K562 (cell line): ENCODE results near the gene TTC39A. TPM values are rescaled to one million over a fixed set of nuclear protein-coding genes. Genes with fewer than 3 reads are reported as not detected.

Experiments used
- ATAC-seq: fragments of 200-7000 bp; cut with Tn5 transposase; 3 replicates; pipeline ENCODE4 v1.9.1; 2020; ENCODE audit warnings: moderate library complexity
- BruUV-seq: library from RNA; stranded (reverse); fragments of 400-500 nt; replicated peaks from 2 replicates; lab custom pipeline; 2021; lab: Mats Ljungman, UMichigan
- CTCF ChIA-PET: fragments of 300-600 bp; formaldehyde crosslinking; extraction: SDS; loops from one replicate; lab custom pipeline; 2021; ENCODE audit warnings: low intra/inter-chr PET ratio; lab: Yijun Ruan, JAX
- POLR2A ChIA-PET: fragments of 300-600, 350-650 bp; sonication (Branson Sonifier 250); formaldehyde crosslinking; extraction: SDS; loops from one replicate; lab custom pipeline; 2021; ENCODE audit warnings: antibody characterized with exemption, inconsistent platforms; lab: Yijun Ruan, JAX
- DNase-seq, 4 experiments: peaks; one replicate each; pipeline versions ENCODE4 v3.0.0 to v3.0.0-alpha.2; 2011 to 2018; ENCODE audit warnings: low spot score in 3 of 4, mixed read lengths in 3 of 4; ENCODE audit errors: extremely low read depth in 1 of 4
- FAIRE-seq: peaks from 2 replicates; lab custom pipeline; 2011; peaks lifted over from hg19 to GRCh38; lab: Jason Lieb, UNC
- H2AFZ ChIP-seq: 2 replicates; pipeline ENCODE4 v1.6.0; 2011; ENCODE audit warnings: low read depth, low read length, control low read depth, inconsistent platforms
- H3K27ac ChIP-seq: fragments of 200-600 bp; 3 replicates; pipeline ENCODE4 v1.8.0; 2011; ENCODE audit warnings: low read depth, mild to moderate bottlenecking, control low read depth, inconsistent platforms, low read length, moderate library complexity, mixed read lengths; ENCODE audit errors: extremely low read depth
- H3K27me3 ChIP-seq, 2 experiments: fragments of 300-600 bp in 1 of 2; 2 replicates in 1 of 2; 3 replicates in 1 of 2; pipeline versions ENCODE4 v1.6.0 to v1.8.0; 2011; ENCODE audit warnings: inconsistent platforms in 2 of 2, low read length in 2 of 2, mild to moderate bottlenecking in 1 of 2, mixed read lengths in 1 of 2, moderate library complexity in 1 of 2; ENCODE audit not compliant: control insufficient read depth in 2 of 2, insufficient read depth in 2 of 2
- H3K36me3 ChIP-seq: fragments of 300-600 bp; 3 replicates; pipeline ENCODE4 v1.8.0; 2011; ENCODE audit warnings: mild to moderate bottlenecking, low read length, inconsistent platforms; ENCODE audit not compliant: control insufficient read depth, insufficient read depth
- H3K4me1 ChIP-seq, 2 experiments: fragments of 200-600 bp in 1 of 2; replicated peaks in 1 of 2; 2 replicates in 1 of 2; 3 replicates in 1 of 2; pipeline versions ENCODE4 v1.5.1 to v1.8.0; 2011; ENCODE audit warnings: inconsistent platforms in 2 of 2, low read length in 2 of 2, mild to moderate bottlenecking in 1 of 2, mixed read lengths in 1 of 2, moderate library complexity in 1 of 2; ENCODE audit not compliant: control insufficient read depth in 2 of 2, insufficient read depth in 2 of 2
- H3K4me2 ChIP-seq: 2 replicates; pipeline ENCODE4 v1.6.1; 2011; ENCODE audit warnings: low read length, control low read depth, inconsistent platforms, mixed read lengths; ENCODE audit not compliant: insufficient read depth
- H3K4me3 ChIP-seq: fragments of 200-600 bp; sonication (generic), shearing (Covaris generic); 2 replicates; pipeline ENCODE4 v1.5.1; 2016; ENCODE audit warnings: control low read depth, inconsistent platforms
- H3K79me2 ChIP-seq: fragments of 200-600 bp; 3 replicates; pipeline ENCODE4 v1.8.0; 2011; ENCODE audit warnings: low read length, inconsistent platforms; ENCODE audit not compliant: control insufficient read depth, insufficient read depth
- H3K9ac ChIP-seq, 2 experiments: 2 replicates each; pipeline versions ENCODE4 v1.6.0 to v1.6.1; 2011; ENCODE audit warnings: low read depth in 2 of 2, low read length in 2 of 2, control low read depth in 1 of 2, inconsistent platforms in 1 of 2, mild to moderate bottlenecking in 1 of 2, mixed read lengths in 1 of 2; ENCODE audit not compliant: insufficient read depth in 1 of 2
- H3K9me1 ChIP-seq: one replicate; pipeline ENCODE4 v1.6.0; 2011; ENCODE audit warnings: inconsistent platforms, mild to moderate bottlenecking, low read length, moderate library complexity; ENCODE audit not compliant: control insufficient read depth, insufficient read depth
- H3K9me3 ChIP-seq: replicated peaks from 2 replicates; pipeline ENCODE4 v1.5.1; 2011; ENCODE audit warnings: low read depth, low read length, inconsistent platforms; ENCODE audit not compliant: control insufficient read depth, insufficient read depth
- H4K20me1 ChIP-seq: replicated peaks from 2 replicates; pipeline ENCODE4 v1.6.1; 2011; ENCODE audit warnings: low read length, inconsistent platforms, mixed read lengths; ENCODE audit not compliant: control insufficient read depth, insufficient read depth
- CHCHD3 ChIP-seq: fragments of 250-450 bp; sonication (Bioruptor Pico); IDR thresholded peaks from 2 replicates; pipeline ENCODE4 v2.1.2; 2022; ENCODE audit warnings: mild to moderate bottlenecking
- CHD1 ChIP-seq: fragments of 200-600 bp; sonication (generic); IDR thresholded peaks from one replicate; pipeline ENCODE4 v1.6.1; 2012; ENCODE audit warnings: mild to moderate bottlenecking, moderate library complexity, low read length, inconsistent platforms
- MAFK ChIP-seq: IDR thresholded peaks from 2 replicates; pipeline ENCODE4 v1.6.1; 2011; ENCODE audit warnings: low read length, improper control_type of control experiment
- MAZ ChIP-seq, 2 experiments: fragments of 450-650 bp in 1 of 2; sonication (generic) in 1 of 2; formaldehyde crosslinking; IDR thresholded peaks in 1 of 2; conservative IDR thresholded peaks in 1 of 2; 2 replicates each; pipeline versions ENCODE4 v1.4.0 to v1.5.0; 2020; ENCODE audit warnings: mild to moderate bottlenecking in 1 of 2, missing genetic modification reagents in 1 of 2
- NFIC ChIP-seq: fragments of 450-650 bp; IDR thresholded peaks from 2 replicates; pipeline ENCODE4 v1.6.1; 2017; ENCODE audit warnings: mild to moderate bottlenecking, inconsistent platforms
- TGIF2 ChIP-seq: sonication (generic); formaldehyde crosslinking; IDR thresholded peaks from 2 replicates; pipeline ENCODE4 v1.8.1; 2022; ENCODE audit warnings: mild to moderate bottlenecking, missing genetic modification reagents, moderate library complexity
- ZKSCAN3 ChIP-seq: fragments of 250-450 bp; sonication (Bioruptor Pico); IDR thresholded peaks from 2 replicates; pipeline ENCODE4 v1.4.0; 2020
- WGBS: fragments of 100-300 bp; shearing (Covaris generic); methylation state at CpG from one replicate; pipeline ENCODE4 v1.1.6; 2016; ENCODE audit warnings: low coverage, mixed read lengths; ENCODE audit not compliant: insufficient coverage; ENCODE audit errors: missing lambda C conversion rate; 5-methylcytosine and 5-hydroxymethylcytosine counted together
- in situ Hi-C: fragments of 300-500 bp; cut with MboI; formaldehyde crosslinking; loops from 4 replicates; pipeline ENCODE4 v1.15.0; 2018; ENCODE audit warnings: inconsistent platforms, mixed read lengths
- intact Hi-C: fragments of 100-400 bp; cut with micrococcal nuclease; formaldehyde crosslinking; loops from 2 replicates; pipeline ENCODE4 v1.14.2; 2022
- polyA plus RNA-seq, 8 experiments: library from polyadenylated mRNA; depleted of rRNA in 4 of 8; stranded (reverse) in 5 of 8; unstranded in 3 of 8; fragments of >200 nt; fragmentation: Nextera tagmentation in 2 of 8; fragmentation: Illumina TruSeq in 1 of 8; extraction: Ambion mirVana in 2 of 8; extraction: Trizol in 1 of 8; gene quantifications; 2 replicates each; pipeline versions ENCODE4 v1.2.1 to v1.2.3, GENCODE V29; 2011 to 2014; ENCODE audit warnings: inconsistent platforms in 1 of 8, missing spikeins in 1 of 8
- total RNA-seq, 7 experiments: library from RNA; depleted of rRNA in 6 of 7; stranded (reverse); fragments of >200 nt in 6 of 7; fragmentation: Illumina TruSeq in 2 of 7; extraction: Trizol in 2 of 7; gene quantifications; 2 replicates each; pipeline versions ENCODE4 v1.2.1 to v1.2.3, GENCODE V29; 2011 to 2021; ENCODE audit warnings: low replicate concordance in 1 of 7

Gene TTC39A
- total and polyA plus RNA-seq, 9 of the 15 experiments (the other 6 are each of a cell fraction or from before 2014, with no cell fraction given) = 0.18 to 0.82 (median 0.35) TPM

GRCh38 chr1:51306950-51307349 lies 23.4 kb downstream of the TTC39A start:
- no TSS peak for BruUV-seq
- ATAC-seq (no peak), DNase-seq (no peak), FAIRE-seq (no peak)
- CTCF ChIA-PET = no interaction called here
- TF ChIP-seq CHCHD3 (CRISPR knock-in tag) (no peak), NFIC (peak; percentile 53; the same call in 1 of the 2 replicates)
- in situ Hi-C loops (no loop called here), intact Hi-C loops (no loop called here)
- POLR2A ChIA-PET = interaction anchor here (1.2 kb wide), 1 partner anchor 9 kb away, joined by 3 read pairs; no protein-coding TSS in a partner anchor
- H2AFZ ChIP-seq = no peak overlapping the region
- no peaks in the 10 kb centered on the region; the same call in 1 of the 2 replicates for H3K9me3 ChIP-seq
- no peaks in the 10 kb centered on the region for H3K9me1 ChIP-seq
- WGBS = 52% methylated on average over 5 of the region's 5 CpGs
- no peaks in the 10 kb centered on the region for H3K27me3 ChIP-seq
- H3K79me2 ChIP-seq = no peaks in the 10 kb centered on the region
- H4K20me1 ChIP-seq = no peaks in the 10 kb centered on the region
- H3K9ac ChIP-seq = no peak overlapping the region
- H3K36me3 ChIP-seq = no peaks in the 10 kb centered on the region
- no peak overlapping the region for H3K27ac ChIP-seq
- H3K4me1 ChIP-seq = peaks cover 18 to 42% of the 10 kb centered on the region in 2 experiments; a peak in 4 of 5 replicates
- no peak overlapping the region for H3K4me2 ChIP-seq
- H3K4me3 ChIP-seq = no peak overlapping the region

DNA sequence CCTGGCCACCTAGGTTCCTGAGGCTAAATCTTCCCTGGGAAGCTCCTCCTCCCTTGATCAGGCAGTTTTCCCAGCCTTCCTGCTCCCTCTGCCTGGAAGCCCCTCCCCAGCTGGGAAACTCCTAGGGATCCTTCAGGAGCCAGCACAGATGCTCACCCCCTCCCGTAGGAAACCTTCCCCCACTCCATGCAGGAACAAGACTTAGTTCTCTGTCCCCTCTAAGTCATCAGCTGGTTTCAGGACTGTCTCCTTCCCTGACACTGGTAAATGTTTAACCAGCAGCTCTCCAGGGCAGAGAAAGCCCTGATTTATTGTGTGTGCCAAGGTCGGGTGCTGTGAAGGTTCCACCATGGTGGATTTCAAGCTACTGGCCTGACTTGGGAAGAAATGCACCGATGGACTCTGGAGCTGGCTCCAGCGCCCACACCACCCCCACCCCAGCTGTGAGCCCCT lies 25.0 kb downstream of the TTC39A start:
- Histone ChIP-seq H3K36me3 (no peaks in the 10 kb centered on the region), H2AFZ (no peak overlapping the region), H3K9me3 (no peaks in the 10 kb centered on the region; the same call in 1 of the 2 replicates), H3K9me1 (no peaks in the 10 kb centered on the region), H3K27me3 (no peaks in the 10 kb centered on the region), H3K4me1 (peaks cover 18 to 46% of the 10 kb centered on the region in 2 experiments; a peak in 4 of 5 replicates), H3K4me2 (no peak overlapping the region), H3K27ac (no peak overlapping the region), H3K9ac (peak overlapping the region in 1 of 2 experiments; percentile 55; a peak in 1 of 4 replicates), H3K4me3 (no peak overlapping the region), H3K79me2 (no peaks in the 10 kb centered on the region), H4K20me1 (no peaks in the 10 kb centered on the region)
- BruUV-seq = no TSS peak
- POLR2A ChIA-PET = interaction anchor here (0.6 to 1.4 kb wide), 6 partner anchors 9 to 607 kb away, joined by 3 to 6 read pairs (median 4); partner anchors contain the start of gene RNF11
- no peak for DNase-seq
- CTCF ChIA-PET = no interaction called here
- no peak for ATAC-seq
- TF ChIP-seq MAFK = no peak
- TF ChIP-seq CHD1 = no peak
- TF ChIP-seq TGIF2 (CRISPR knock-in tag) = no peak
- TF ChIP-seq MAZ (CRISPR knock-in tag; conservative IDR thresholded peaks at IDR 0.05 in 1 of 2, IDR thresholded peaks at IDR 0.05 in 1 of 2) = no peak
- no peak for TF ChIP-seq ZKSCAN3 (CRISPR knock-in tag)
- intact Hi-C loops = no loop called here
- 37% methylated on average over 4 of the region's 4 CpGs for WGBS
- in situ Hi-C loops = no loop called here
- no peak for FAIRE-seq
